Panc1 (cell line): ENCODE results near the gene GFPT1.

Experiments used
- SIN3A ChIP-seq: IDR thresholded peaks from 2 replicates; pipeline ENCODE4 v1.6.1; 2012; ENCODE audit warnings: low read depth, mild to moderate bottlenecking, low read length, moderate library complexity, borderline replicate concordance; ENCODE audit not compliant: insufficient read depth
- TF ChIP-seq, protein P1 (sequence below), 2 experiments: IDR thresholded peaks; 2 replicates each; pipeline ENCODE4 v1.6.1; 2011 to 2012; ENCODE audit warnings: low read depth in 2 of 2, control low read depth in 1 of 2, low read length in 1 of 2, mild to moderate bottlenecking in 1 of 2, moderate library complexity in 1 of 2; ENCODE audit not compliant: insufficient read depth in 1 of 2
- TF ChIP-seq, protein P2 (sequence below): fragments of 450-650 bp; IDR thresholded peaks from 2 replicates; pipeline ENCODE4 v1.5.1; 2017; ENCODE audit warnings: mild to moderate bottlenecking

DNA sequence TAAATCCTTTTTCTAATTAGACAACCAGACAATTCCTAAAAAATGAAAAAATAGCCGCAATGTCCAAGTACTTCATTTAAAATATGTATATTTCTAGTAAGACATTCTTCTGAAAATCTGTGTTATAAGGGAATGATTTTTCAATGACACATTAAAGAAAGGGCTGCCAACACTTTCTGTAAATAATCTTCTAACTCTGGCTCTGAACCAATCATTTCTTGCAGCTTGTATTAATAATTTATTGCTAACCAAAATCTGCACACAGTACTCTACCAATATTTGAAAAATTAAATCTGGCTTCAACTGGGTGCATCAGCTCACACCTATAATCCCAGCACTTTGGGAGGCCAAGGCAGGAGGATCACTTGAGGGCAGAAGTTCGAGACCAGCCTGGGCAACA is 42.0 kb upstream of the GFPT1 start:
- TF ChIP-seq, protein P1, sequence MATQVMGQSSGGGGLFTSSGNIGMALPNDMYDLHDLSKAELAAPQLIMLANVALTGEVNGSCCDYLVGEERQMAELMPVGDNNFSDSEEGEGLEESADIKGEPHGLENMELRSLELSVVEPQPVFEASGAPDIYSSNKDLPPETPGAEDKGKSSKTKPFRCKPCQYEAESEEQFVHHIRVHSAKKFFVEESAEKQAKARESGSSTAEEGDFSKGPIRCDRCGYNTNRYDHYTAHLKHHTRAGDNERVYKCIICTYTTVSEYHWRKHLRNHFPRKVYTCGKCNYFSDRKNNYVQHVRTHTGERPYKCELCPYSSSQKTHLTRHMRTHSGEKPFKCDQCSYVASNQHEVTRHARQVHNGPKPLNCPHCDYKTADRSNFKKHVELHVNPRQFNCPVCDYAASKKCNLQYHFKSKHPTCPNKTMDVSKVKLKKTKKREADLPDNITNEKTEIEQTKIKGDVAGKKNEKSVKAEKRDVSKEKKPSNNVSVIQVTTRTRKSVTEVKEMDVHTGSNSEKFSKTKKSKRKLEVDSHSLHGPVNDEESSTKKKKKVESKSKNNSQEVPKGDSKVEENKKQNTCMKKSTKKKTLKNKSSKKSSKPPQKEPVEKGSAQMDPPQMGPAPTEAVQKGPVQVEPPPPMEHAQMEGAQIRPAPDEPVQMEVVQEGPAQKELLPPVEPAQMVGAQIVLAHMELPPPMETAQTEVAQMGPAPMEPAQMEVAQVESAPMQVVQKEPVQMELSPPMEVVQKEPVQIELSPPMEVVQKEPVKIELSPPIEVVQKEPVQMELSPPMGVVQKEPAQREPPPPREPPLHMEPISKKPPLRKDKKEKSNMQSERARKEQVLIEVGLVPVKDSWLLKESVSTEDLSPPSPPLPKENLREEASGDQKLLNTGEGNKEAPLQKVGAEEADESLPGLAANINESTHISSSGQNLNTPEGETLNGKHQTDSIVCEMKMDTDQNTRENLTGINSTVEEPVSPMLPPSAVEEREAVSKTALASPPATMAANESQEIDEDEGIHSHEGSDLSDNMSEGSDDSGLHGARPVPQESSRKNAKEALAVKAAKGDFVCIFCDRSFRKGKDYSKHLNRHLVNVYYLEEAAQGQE (IDR thresholded peaks at IDR 0.05; ENCODE audit: insufficient read depth in 1 of 2, low read depth in 2 of 2, low read length in 1 of 2) = no peak
- TF ChIP-seq, protein P2, sequence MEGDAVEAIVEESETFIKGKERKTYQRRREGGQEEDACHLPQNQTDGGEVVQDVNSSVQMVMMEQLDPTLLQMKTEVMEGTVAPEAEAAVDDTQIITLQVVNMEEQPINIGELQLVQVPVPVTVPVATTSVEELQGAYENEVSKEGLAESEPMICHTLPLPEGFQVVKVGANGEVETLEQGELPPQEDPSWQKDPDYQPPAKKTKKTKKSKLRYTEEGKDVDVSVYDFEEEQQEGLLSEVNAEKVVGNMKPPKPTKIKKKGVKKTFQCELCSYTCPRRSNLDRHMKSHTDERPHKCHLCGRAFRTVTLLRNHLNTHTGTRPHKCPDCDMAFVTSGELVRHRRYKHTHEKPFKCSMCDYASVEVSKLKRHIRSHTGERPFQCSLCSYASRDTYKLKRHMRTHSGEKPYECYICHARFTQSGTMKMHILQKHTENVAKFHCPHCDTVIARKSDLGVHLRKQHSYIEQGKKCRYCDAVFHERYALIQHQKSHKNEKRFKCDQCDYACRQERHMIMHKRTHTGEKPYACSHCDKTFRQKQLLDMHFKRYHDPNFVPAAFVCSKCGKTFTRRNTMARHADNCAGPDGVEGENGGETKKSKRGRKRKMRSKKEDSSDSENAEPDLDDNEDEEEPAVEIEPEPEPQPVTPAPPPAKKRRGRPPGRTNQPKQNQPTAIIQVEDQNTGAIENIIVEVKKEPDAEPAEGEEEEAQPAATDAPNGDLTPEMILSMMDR = no peak
- no peak for TF ChIP-seq SIN3A
